Glutamatergic neuron (in vitro differentiated cells): ENCODE results near the gene ZNF428. TPM values are rescaled to one million over a fixed set of nuclear protein-coding genes. Genes with fewer than 3 reads are reported as not detected.
A peak's percentile ranks its signal among the peaks of the same experiment; 100 is the strongest.
"Not testable (repeated sequence)": the region's sequence is repeated elsewhere in the genome, so short reads cannot be mapped to it uniquely, and the experiment has no call there.

Experiments used
- DNase-seq: peaks from one replicate; pipeline ENCODE4 v3.0.0; 2022
- H3K27ac Mint-ChIP-seq: one replicate; pipeline ENCODE4 v1.8.0; 2020; ENCODE audit warnings: mild to moderate bottlenecking, mixed read lengths, inconsistent platforms; ENCODE audit not compliant: unreplicated experiment
- H3K27me3 Mint-ChIP-seq: one replicate; pipeline ENCODE4 v1.8.0; 2020; ENCODE audit warnings: mild to moderate bottlenecking, moderate library complexity, mixed read lengths, inconsistent platforms; ENCODE audit not compliant: unreplicated experiment
- H3K36me3 Mint-ChIP-seq: one replicate; pipeline ENCODE4 v1.8.0; 2020; ENCODE audit warnings: mild to moderate bottlenecking, mixed read lengths, inconsistent platforms; ENCODE audit not compliant: unreplicated experiment
- H3K4me1 Mint-ChIP-seq: one replicate; pipeline ENCODE4 v1.8.0; 2020; ENCODE audit warnings: mild to moderate bottlenecking, low read depth, mixed read lengths, inconsistent platforms; ENCODE audit not compliant: unreplicated experiment
- H3K4me3 Mint-ChIP-seq: one replicate; pipeline ENCODE4 v1.8.0; 2020; ENCODE audit warnings: mild to moderate bottlenecking, mixed read lengths, inconsistent platforms; ENCODE audit not compliant: unreplicated experiment
- H3K9me3 Mint-ChIP-seq: one replicate; pipeline ENCODE4 v1.8.0; 2020; ENCODE audit warnings: mild to moderate bottlenecking, moderate library complexity, mixed read lengths, inconsistent platforms; ENCODE audit not compliant: unreplicated experiment
- total RNA-seq: library from RNA; stranded (reverse); fragmentation: NEBNext Ultra II Directional; extraction: Animal tissue kit (Norgen Biotek cat#: 25700); gene quantifications from one replicate; pipeline ENCODE4 v1.2.1, GENCODE V29; 2021; ENCODE audit not compliant: unreplicated experiment
- TF ChIP-seq, protein P1 (sequence below): fragments of 200-600 bp; sonication (generic); IDR thresholded peaks from one replicate; pipeline ENCODE4 v1.5.0; 2021; ENCODE audit not compliant: partially characterized antibody, unreplicated experiment

The ZNF428 gene
- total RNA-seq, 1 donor from 2014 or later, result 139 TPM

DNA sequence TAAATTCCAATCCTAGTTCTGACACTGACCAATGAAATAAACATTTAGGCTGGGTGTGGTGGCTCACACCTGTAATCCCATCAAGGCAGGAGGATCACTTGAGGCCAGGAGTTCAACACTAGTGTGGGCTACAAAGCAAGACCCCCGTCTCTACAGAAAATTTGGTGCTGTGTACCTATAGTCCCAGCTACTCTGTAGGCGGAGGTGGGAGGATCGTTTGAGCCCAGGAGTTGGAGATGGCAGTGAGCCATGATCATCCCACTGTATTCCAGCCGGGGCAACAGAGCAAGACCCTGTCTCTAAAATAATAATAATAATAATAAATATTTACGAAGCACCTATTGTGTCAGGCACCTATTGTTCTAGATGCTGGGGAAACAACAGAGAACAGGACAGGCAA, 30.2 kb downstream of the ZNF428 start:
- Mint-ChIP-seq H3K36me3 (peaks cover 5% of the 10 kb centered on the region), H3K4me1 (peaks cover 11% of the 10 kb centered on the region), H3K27ac (peak overlapping the region; percentile 55), H3K27me3 (peaks cover 4% of the 10 kb centered on the region), H3K9me3 (peaks cover 4% of the 10 kb centered on the region), H3K4me3 (no peak overlapping the region)
- no peak for DNase-seq
- TF ChIP-seq, protein P1, sequence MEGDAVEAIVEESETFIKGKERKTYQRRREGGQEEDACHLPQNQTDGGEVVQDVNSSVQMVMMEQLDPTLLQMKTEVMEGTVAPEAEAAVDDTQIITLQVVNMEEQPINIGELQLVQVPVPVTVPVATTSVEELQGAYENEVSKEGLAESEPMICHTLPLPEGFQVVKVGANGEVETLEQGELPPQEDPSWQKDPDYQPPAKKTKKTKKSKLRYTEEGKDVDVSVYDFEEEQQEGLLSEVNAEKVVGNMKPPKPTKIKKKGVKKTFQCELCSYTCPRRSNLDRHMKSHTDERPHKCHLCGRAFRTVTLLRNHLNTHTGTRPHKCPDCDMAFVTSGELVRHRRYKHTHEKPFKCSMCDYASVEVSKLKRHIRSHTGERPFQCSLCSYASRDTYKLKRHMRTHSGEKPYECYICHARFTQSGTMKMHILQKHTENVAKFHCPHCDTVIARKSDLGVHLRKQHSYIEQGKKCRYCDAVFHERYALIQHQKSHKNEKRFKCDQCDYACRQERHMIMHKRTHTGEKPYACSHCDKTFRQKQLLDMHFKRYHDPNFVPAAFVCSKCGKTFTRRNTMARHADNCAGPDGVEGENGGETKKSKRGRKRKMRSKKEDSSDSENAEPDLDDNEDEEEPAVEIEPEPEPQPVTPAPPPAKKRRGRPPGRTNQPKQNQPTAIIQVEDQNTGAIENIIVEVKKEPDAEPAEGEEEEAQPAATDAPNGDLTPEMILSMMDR, result no peak

DNA sequence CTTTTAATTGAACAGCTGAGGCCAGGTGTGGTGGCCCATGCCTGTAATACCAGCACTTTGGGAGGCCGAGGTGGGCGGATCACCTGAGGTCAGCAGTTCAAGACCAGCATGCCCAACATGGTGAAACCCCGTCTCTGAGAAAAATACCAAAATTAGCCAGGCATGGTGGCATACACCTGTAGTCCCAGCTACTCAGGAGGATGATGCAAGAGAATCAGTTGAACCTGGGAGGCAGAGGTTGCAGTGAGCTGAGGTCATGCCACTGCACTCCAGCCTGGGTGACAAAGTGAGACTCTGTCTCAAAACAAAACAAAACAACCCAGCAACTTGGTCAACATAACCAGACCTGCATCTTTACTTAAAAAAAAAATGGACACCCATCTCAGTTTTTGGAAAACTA, 32.4 kb downstream of the ZNF428 start:
- not testable (repeated sequence) for H3K36me3 Mint-ChIP-seq, H3K27ac Mint-ChIP-seq, H3K27me3 Mint-ChIP-seq, H3K4me3 Mint-ChIP-seq, DNase-seq, H3K9me3 Mint-ChIP-seq, H3K4me1 Mint-ChIP-seq

DNA sequence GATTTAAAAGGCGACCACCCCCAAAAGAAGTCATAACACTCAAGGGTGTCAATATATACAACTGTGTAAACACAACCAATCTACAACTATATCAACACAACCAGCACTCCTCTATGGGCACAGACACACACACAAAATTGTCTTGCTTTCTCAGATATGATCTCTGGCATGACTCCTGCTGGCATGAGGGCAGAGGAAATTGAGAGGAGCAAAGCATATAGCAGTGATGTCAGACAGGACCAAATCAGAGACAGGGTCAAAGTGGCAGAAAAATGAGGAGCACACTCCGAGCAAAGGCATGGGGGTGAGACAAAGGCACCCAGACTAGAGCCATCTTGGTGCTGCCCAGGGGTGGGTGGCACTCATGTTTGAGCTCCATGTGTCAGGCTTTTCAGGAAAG, 33.1 kb downstream of the ZNF428 start:
- TF ChIP-seq, protein P1, result no peak
- no peak overlapping the region for H3K27ac Mint-ChIP-seq

DNA sequence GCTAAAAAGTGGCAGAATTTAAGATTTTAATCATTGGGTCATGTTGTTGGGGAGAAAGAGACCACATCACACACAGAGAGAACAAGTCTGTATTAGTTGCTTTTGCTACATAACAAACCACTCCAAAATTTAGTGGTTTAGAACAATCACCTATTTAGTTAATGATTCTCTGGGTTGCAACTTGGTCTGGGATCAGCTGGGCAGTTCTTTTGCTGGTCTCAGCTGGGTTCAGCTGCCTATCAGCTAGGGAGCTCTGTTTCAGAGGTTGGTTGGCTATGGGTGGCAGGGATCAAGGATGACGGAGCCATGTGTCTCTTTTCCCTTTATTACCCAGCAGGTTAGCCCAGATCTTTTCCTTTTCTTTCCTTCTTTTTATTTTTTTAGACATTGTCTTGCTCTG, 34.9 kb downstream of the ZNF428 start:
- TF ChIP-seq, protein P1, result no peak
- Mint-ChIP-seq H3K4me1 (no peaks in the 10 kb centered on the region), H3K4me3 (no peak overlapping the region), H3K9me3 (peaks cover 4% of the 10 kb centered on the region), H3K27ac (no peak overlapping the region), H3K36me3 (peaks cover 5% of the 10 kb centered on the region), H3K27me3 (peaks cover 5% of the 10 kb centered on the region)
- DNase-seq, result no peak

More for the DNA sequence above, 33.1 kb downstream of the ZNF428 start:
- H3K36me3 Mint-ChIP-seq, result peaks cover 5% of the 10 kb centered on the region
- H3K27me3 Mint-ChIP-seq, result peaks cover 4% of the 10 kb centered on the region
- peaks cover 4% of the 10 kb centered on the region for H3K4me1 Mint-ChIP-seq
- DNase-seq, result no peak
- no peak overlapping the region for H3K4me3 Mint-ChIP-seq
- peaks cover 4% of the 10 kb centered on the region for H3K9me3 Mint-ChIP-seq

DNA sequence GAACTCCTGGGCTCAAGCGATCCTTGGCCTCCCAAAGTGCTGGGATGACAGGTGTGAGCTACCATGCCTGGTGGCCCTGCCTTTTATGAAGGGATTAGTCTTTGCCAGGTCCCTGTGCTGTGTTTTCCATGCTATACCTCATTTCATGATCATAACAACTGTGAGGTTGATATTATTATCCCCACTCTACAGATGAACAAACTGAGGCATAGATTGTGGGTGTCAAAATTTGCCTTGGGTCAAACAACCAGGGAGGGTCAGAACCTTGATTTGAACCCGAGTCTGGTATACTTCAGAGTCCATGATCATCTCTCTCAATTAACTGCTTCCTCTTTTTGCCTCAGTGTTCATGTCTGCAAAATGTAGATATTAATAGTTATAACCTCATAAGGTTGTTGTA, 36.9 kb downstream of the ZNF428 start:
- no peak for DNase-seq
- H3K9me3 Mint-ChIP-seq, result peaks cover 7% of the 10 kb centered on the region
- H3K27me3 Mint-ChIP-seq, result peaks cover 4% of the 10 kb centered on the region
- H3K4me1 Mint-ChIP-seq, result no peaks in the 10 kb centered on the region
- H3K4me3 Mint-ChIP-seq, result no peak overlapping the region
- TF ChIP-seq, protein P1, result no peak
- H3K36me3 Mint-ChIP-seq, result peaks cover 5% of the 10 kb centered on the region
- H3K27ac Mint-ChIP-seq, result no peak overlapping the region

DNA sequence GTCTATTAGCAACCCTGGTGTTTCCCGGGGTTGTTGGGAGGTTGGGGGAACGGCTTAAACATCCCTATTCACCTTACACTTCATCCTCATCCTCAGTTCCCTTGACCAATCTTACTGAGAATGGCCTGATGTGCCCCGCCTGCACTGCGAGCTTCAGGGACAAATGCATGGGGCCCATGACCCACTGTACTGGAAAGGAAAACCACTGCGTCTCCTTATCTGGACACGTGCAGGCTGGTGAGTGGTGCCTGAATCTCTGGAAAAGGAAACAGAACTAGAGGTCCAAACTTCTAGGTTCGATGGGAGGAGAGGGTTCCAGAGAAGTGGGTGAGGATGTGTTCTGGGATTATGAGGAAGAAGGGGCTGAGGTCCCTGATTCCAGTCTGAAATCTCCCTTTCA, 38.0 kb downstream of the ZNF428 start:
- Mint-ChIP-seq H3K4me1 (no peaks in the 10 kb centered on the region), H3K27me3 (peaks cover 4% of the 10 kb centered on the region), H3K27ac (no peak overlapping the region), H3K4me3 (no peak overlapping the region), H3K36me3 (peaks cover 4% of the 10 kb centered on the region), H3K9me3 (peaks cover 7% of the 10 kb centered on the region)
- TF ChIP-seq, protein P1, result no peak
- DNase-seq, result no peak
